HepG2 (cell line): Measurements from ENCODE around the gene SAMD5. TPM values are rescaled to one million over a fixed set of nuclear protein-coding genes. Genes with fewer than 3 reads are reported as not detected.

Experiments
- ATAC-seq: fragments of 200-7000 bp; cut with Tn5 transposase; 3 replicates; pipeline ENCODE4 v1.9.1; 2020; ENCODE audit warnings: mild to moderate bottlenecking, moderate library complexity
- BruUV-seq: library from RNA; stranded (reverse); fragments of 400-500 nt; replicated peaks from 2 replicates; lab custom pipeline; 2021; lab: Mats Ljungman, UMichigan
- CTCF ChIA-PET: fragments of 300-600 bp; formaldehyde crosslinking; extraction: SDS; loops from one replicate; lab custom pipeline; 2021; ENCODE audit warnings: low total read pairs, inconsistent platforms, low intra/inter-chr PET ratio; lab: Yijun Ruan, JAX
- POLR2A ChIA-PET: fragments of 350-600 bp; sonication (Branson Sonifier 250); formaldehyde crosslinking; loops from one replicate; lab custom pipeline; 2020; ENCODE audit warnings: antibody characterized with exemption, inconsistent platforms; lab: Yijun Ruan, JAX
- DNase-seq: peaks from one replicate; pipeline ENCODE4 v3.0.0-alpha.2; 2015; ENCODE audit warnings: low spot score
- FAIRE-seq: peaks from 3 replicates; lab custom pipeline; 2011; peaks lifted over from hg19 to GRCh38; lab: Jason Lieb, UNC
- H2AFZ ChIP-seq: one replicate; pipeline ENCODE4 v1.6.1; 2011; ENCODE audit warnings: low read length, inconsistent platforms
- H3K27ac ChIP-seq: fragments of 300-600 bp; 3 replicates; pipeline ENCODE4 v1.8.0; 2011; ENCODE audit warnings: mixed run types, mild to moderate bottlenecking, mixed read lengths, low read length, inconsistent platforms; ENCODE audit not compliant: insufficient read depth; ENCODE audit errors: extremely low read length
- H3K27me3 ChIP-seq, 2 experiments: fragments of 200-600 bp in 1 of 2; 2 replicates in 1 of 2; 3 replicates in 1 of 2; pipeline versions ENCODE4 v1.6.0 to v1.8.0; 2011; ENCODE audit warnings: low read length in 2 of 2, mild to moderate bottlenecking in 2 of 2, moderate library complexity in 2 of 2, inconsistent platforms in 1 of 2; ENCODE audit not compliant: insufficient read depth in 2 of 2, control insufficient read depth in 1 of 2
- H3K36me3 ChIP-seq, 2 experiments: fragments of 200-600 bp in 1 of 2; replicated peaks in 1 of 2; 2 replicates in 1 of 2; 3 replicates in 1 of 2; pipeline versions ENCODE4 v1.5.1 to v1.8.0; 2011; ENCODE audit warnings: low read length in 2 of 2, inconsistent platforms in 1 of 2; ENCODE audit not compliant: insufficient read depth in 2 of 2, control insufficient read depth in 1 of 2
- H3K4me1 ChIP-seq: 2 replicates; pipeline ENCODE4 v1.5.1; 2012; ENCODE audit warnings: low read length, inconsistent platforms; ENCODE audit not compliant: insufficient read depth
- H3K4me2 ChIP-seq: 2 replicates; pipeline ENCODE4 v1.6.0; 2011; ENCODE audit warnings: low read depth, low read length, inconsistent platforms
- H3K4me3 ChIP-seq, 3 experiments: fragments of 200-600 bp in 1 of 3; sonication (generic), shearing (Covaris generic) in 1 of 3; replicated peaks in 1 of 3; 2 replicates each; pipeline ENCODE4 v1.5.1; 2011 to 2016; ENCODE audit warnings: low read length in 3 of 3, inconsistent platforms in 2 of 3, low read depth in 2 of 3, mild to moderate bottlenecking in 2 of 3, control low read depth in 1 of 3, mixed read lengths in 1 of 3; ENCODE audit not compliant: insufficient read depth in 1 of 3
- H3K79me2 ChIP-seq: one replicate; pipeline ENCODE4 v1.6.1; 2011; ENCODE audit warnings: low read length, inconsistent platforms; ENCODE audit not compliant: insufficient read depth
- H3K9ac ChIP-seq: 2 replicates; pipeline ENCODE4 v1.6.0; 2011; ENCODE audit warnings: mild to moderate bottlenecking, low read depth, low read length, inconsistent platforms; ENCODE audit not compliant: insufficient read depth
- H3K9me3 ChIP-seq: 2 replicates; pipeline ENCODE4 v1.5.1; 2012; ENCODE audit warnings: mild to moderate bottlenecking, low read length
- H4K20me1 ChIP-seq: 2 replicates; pipeline ENCODE4 v1.6.0; 2011; ENCODE audit warnings: inconsistent platforms, mild to moderate bottlenecking, low read length, moderate library complexity; ENCODE audit not compliant: insufficient read depth
- ADNP ChIP-seq: sonication (generic); formaldehyde crosslinking; IDR thresholded peaks from 2 replicates; pipeline ENCODE4 v1.4.0; 2020; ENCODE audit warnings: missing genetic modification reagents
- ATF7 ChIP-seq, 2 experiments: fragments of 450-650 bp in 1 of 2; sonication (generic) in 1 of 2; formaldehyde crosslinking in 1 of 2; IDR thresholded peaks; 2 replicates each; pipeline versions ENCODE4 v1.4.0 to v1.6.1; 2016 to 2020; ENCODE audit warnings: antibody characterized with exemption in 1 of 2, mild to moderate bottlenecking in 1 of 2, missing genetic modification reagents in 1 of 2
- CREB1 ChIP-seq, 2 experiments: fragments of 450-650 bp in 1 of 2; IDR thresholded peaks; 2 replicates each; pipeline ENCODE4 v1.6.1; 2016 to 2017; ENCODE audit warnings: control low read depth in 1 of 2, mild to moderate bottlenecking in 1 of 2, missing compliant biosample characterization in 1 of 2, missing genetic modification characterization in 1 of 2
- EP300 ChIP-seq, 3 experiments: sonication (generic) in 1 of 3; formaldehyde crosslinking in 1 of 3; IDR thresholded peaks; 2 replicates each; pipeline versions ENCODE4 v1.5.1 to v1.6.1; 2011 to 2020; ENCODE audit warnings: low read depth in 2 of 3, low read length in 2 of 3, borderline replicate concordance in 1 of 3, improper control_type of control experiment in 1 of 3, mild to moderate bottlenecking in 1 of 3, missing genetic modification reagents in 1 of 3, moderate library complexity in 1 of 3
- FOSL2 ChIP-seq: sonication (generic); formaldehyde crosslinking; IDR thresholded peaks from 2 replicates; pipeline ENCODE4 v1.4.0; 2020; ENCODE audit warnings: missing genetic modification reagents
- GLI4 ChIP-seq: sonication (generic); formaldehyde crosslinking; IDR thresholded peaks from 2 replicates; pipeline ENCODE4 v1.5.1; 2020; ENCODE audit warnings: missing genetic modification reagents, mild to moderate bottlenecking, moderate library complexity, borderline replicate concordance
- MAFF ChIP-seq: IDR thresholded peaks from 2 replicates; pipeline ENCODE4 v1.6.1; 2011; ENCODE audit warnings: low read depth, low read length, improper control_type of control experiment
- MAFK ChIP-seq, 2 experiments: IDR thresholded peaks in 1 of 2; conservative IDR thresholded peaks in 1 of 2; 2 replicates each; pipeline ENCODE4 v1.6.1; 2011; ENCODE audit warnings: improper control_type of control experiment in 2 of 2, low read length in 2 of 2
- NFE2L2 ChIP-seq: fragments of 150-350 bp; IDR thresholded peaks from 2 replicates; pipeline ENCODE4 v1.6.1; 2014; ENCODE audit warnings: low read length
- TBX2 ChIP-seq: sonication (generic); formaldehyde crosslinking; IDR thresholded peaks from 2 replicates; pipeline ENCODE4 v1.5.0; 2020; ENCODE audit warnings: missing genetic modification reagents, mild to moderate bottlenecking, borderline replicate concordance
- ZFP36L2 ChIP-seq: sonication (generic); formaldehyde crosslinking; IDR thresholded peaks from 2 replicates; pipeline ENCODE4 v1.4.0; 2020; ENCODE audit warnings: missing genetic modification reagents
- ZNF44 ChIP-seq: sonication (generic); formaldehyde crosslinking; IDR thresholded peaks from 2 replicates; pipeline ENCODE4 v1.5.1; 2020; ENCODE audit warnings: mild to moderate bottlenecking, missing genetic modification reagents
- ZNF557 ChIP-seq: sonication (generic); formaldehyde crosslinking; IDR thresholded peaks from 2 replicates; pipeline ENCODE4 v1.4.0; 2020; ENCODE audit warnings: missing genetic modification reagents
- ZNF775 ChIP-seq: sonication (generic); formaldehyde crosslinking; IDR thresholded peaks from 2 replicates; pipeline ENCODE4 v1.4.0; 2020; ENCODE audit warnings: missing genetic modification reagents, mild to moderate bottlenecking, moderate library complexity, borderline replicate concordance
- WGBS: methylation state at CpG from one replicate; pipeline ENCODE4 v1.1.6; 2017; ENCODE audit warnings: low lambda C conversion rate; 5-methylcytosine and 5-hydroxymethylcytosine counted together
- in situ Hi-C: cut with HindIII; loops from 2 replicates; pipeline ENCODE4 v1.10.0; 2017; ENCODE audit warnings: low pct_unique_long_range_greater_than_20kb; ENCODE audit not compliant: extremely low pct_ligation_motif_present
- intact Hi-C: fragments of 100-400 bp; cut with micrococcal nuclease; formaldehyde crosslinking; loops from one replicate; pipeline ENCODE4 v1.10.0; 2022; ENCODE audit not compliant: unreplicated experiment
- polyA plus RNA-seq, 8 experiments: library from polyadenylated mRNA; depleted of rRNA in 3 of 8; stranded (reverse) in 7 of 8; unstranded in 1 of 8; fragments of >200 nt; fragmentation: Illumina TruSeq in 4 of 8; extraction: Trizol in 4 of 8; gene quantifications; 2 replicates each; pipeline versions ENCODE4 v1.2.1 to v1.2.3, GENCODE V29; 2011 to 2016; ENCODE audit warnings: low read depth in 4 of 8, missing spikeins in 1 of 8, mixed read lengths in 1 of 8; ENCODE audit not compliant: insufficient read depth in 1 of 8
- total RNA-seq, 5 experiments: library from RNA; depleted of rRNA; stranded (reverse); fragments of >200 nt; fragmentation: Illumina TruSeq; extraction: Trizol; gene quantifications; 2 replicates each; pipeline ENCODE4 v1.2.3, GENCODE V29; 2016; ENCODE audit warnings: low read depth in 1 of 5
- TF ChIP-seq, protein P1 (sequence below): sonication (generic); formaldehyde crosslinking; IDR thresholded peaks from 2 replicates; pipeline ENCODE4 v1.4.0; 2020; ENCODE audit warnings: missing genetic modification reagents
- TF ChIP-seq, protein P2 (sequence below): IDR thresholded peaks from 2 replicates; pipeline ENCODE4 v1.6.1; 2016; ENCODE audit warnings: low read depth, control low read depth

SAMD5 gene
- total and polyA plus RNA-seq, 2 of the 13 experiments (the other 11 are each of a cell fraction or from before 2014, with no cell fraction given), result 0.02 to 0.07 TPM

DNA sequence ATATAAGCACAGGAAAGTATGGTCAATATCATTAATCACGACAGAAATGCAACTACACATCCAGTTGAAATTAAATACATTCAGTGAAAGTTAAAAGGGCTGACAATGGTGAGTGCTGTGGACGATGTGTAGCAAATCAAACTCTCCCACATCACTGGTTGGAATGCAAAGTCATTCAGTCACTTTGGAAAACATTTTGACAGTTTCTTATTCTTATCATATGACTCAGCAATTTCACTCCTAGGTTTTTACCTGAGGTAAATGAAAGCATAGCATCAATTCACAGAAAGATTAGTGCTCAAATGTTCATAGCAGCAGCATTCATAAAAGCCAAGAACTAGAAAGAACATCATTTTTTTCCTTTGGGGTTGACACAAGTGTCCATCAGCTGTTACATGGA, 28.6 kb upstream of the SAMD5 start:
- DNase-seq (no peak), ATAC-seq (no peak), FAIRE-seq (no peak)
- Histone ChIP-seq H3K4me2 (no peak overlapping the region), H3K4me3 (no peak overlapping the region), H3K36me3 (no peaks in the 10 kb centered on the region), H2AFZ (no peak overlapping the region), H3K9me3 (no peaks in the 10 kb centered on the region), H4K20me1 (no peaks in the 10 kb centered on the region), H3K27ac (no peak overlapping the region), H3K27me3 (no peaks in the 10 kb centered on the region), H3K9ac (no peak overlapping the region), H3K4me1 (no peaks in the 10 kb centered on the region), H3K79me2 (no peaks in the 10 kb centered on the region)
- WGBS, result 3% methylated on average over 2 of the region's 2 CpGs
- in situ Hi-C loops, result no loop called here
- TF ChIP-seq MAFF, result peak; percentile 78
- TF ChIP-seq CREB1 (IDR thresholded peaks at IDR 0.05), result no peak
- TF ChIP-seq CREB1 (CRISPR knock-in tag; IDR thresholded peaks at IDR 0.05), result no peak
- TF ChIP-seq MAFK (conservative IDR thresholded peaks at IDR 0.05 in 1 of 2, IDR thresholded peaks at IDR 0.05 in 1 of 2; ENCODE audit: low read length in 2 of 2), result peak; percentile 87 to 91
- TF ChIP-seq NFE2L2, result peak; percentile 92
- POLR2A ChIA-PET, result no interaction called here
- CTCF ChIA-PET, result no interaction called here
- intact Hi-C loops, result no loop called here
- BruUV-seq, result no TSS peak

DNA sequence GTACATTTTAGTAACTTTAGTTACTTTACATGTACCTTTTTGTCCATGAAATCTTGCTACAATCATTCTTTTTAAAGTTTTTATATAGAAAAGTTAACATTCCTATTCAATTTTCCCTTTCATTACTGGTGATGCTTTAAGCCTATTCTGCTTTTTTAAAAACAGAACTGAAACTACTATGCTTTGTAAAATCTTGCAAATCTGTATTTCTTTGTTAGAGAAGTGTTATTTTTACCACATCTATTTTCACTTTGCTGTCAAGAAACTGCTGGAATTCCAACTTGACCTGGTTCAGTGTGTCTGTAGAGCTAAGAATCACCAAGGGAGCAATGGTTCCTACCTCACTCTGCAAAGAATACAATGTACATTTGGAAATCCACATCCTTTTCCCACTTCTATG, 21.8 kb upstream of the SAMD5 start:
- ChIA-PET POLR2A (no interaction called here), CTCF (no interaction called here)
- no peak overlapping the region for H2AFZ ChIP-seq
- no peak overlapping the region for H3K4me2 ChIP-seq
- H3K79me2 ChIP-seq, result no peaks in the 10 kb centered on the region
- intact Hi-C loops (no loop called here), in situ Hi-C loops (no loop called here)
- H3K27me3 ChIP-seq, result 0 out of 5 replicates have a peak, but pooled peaks cover 0 to 3% of the 10 kb centered on the region in 2 experiments
- H3K36me3 ChIP-seq, result no peaks in the 10 kb centered on the region
- DNase-seq (no peak), FAIRE-seq (no peak), ATAC-seq (no peak)
- no peak overlapping the region for H3K27ac ChIP-seq
- BruUV-seq, result no TSS peak
- no peaks in the 10 kb centered on the region for H3K9me3 ChIP-seq
- H4K20me1 ChIP-seq, result no peaks in the 10 kb centered on the region
- no peak overlapping the region for H3K4me3 ChIP-seq
- H3K9ac ChIP-seq, result no peak overlapping the region
- H3K4me1 ChIP-seq, result no peaks in the 10 kb centered on the region
- TF ChIP-seq ZFP36L2 (CRISPR knock-in tag) (no peak), EP300 (IDR thresholded peaks at IDR 0.05; ENCODE audit: low read depth in 2 of 2, low read length in 2 of 2) (no peak), EP300 (CRISPR knock-in tag; IDR thresholded peaks at IDR 0.05; ENCODE audit: borderline replicate concordance) (no peak), FOSL2 (CRISPR knock-in tag) (no peak), ADNP (CRISPR knock-in tag) (no peak), ZNF44 (CRISPR knock-in tag) (no peak), ATF7 (IDR thresholded peaks at IDR 0.05) (no peak), ATF7 (CRISPR knock-in tag; IDR thresholded peaks at IDR 0.05) (no peak), CREB1 (IDR thresholded peaks at IDR 0.05) (no peak), CREB1 (CRISPR knock-in tag; IDR thresholded peaks at IDR 0.05) (no peak), ZNF557 (CRISPR knock-in tag) (no peak), GLI4 (CRISPR knock-in tag) (no peak), TBX2 (CRISPR knock-in tag) (no peak), ZNF775 (CRISPR knock-in tag) (no peak)
- TF ChIP-seq, protein P1, sequence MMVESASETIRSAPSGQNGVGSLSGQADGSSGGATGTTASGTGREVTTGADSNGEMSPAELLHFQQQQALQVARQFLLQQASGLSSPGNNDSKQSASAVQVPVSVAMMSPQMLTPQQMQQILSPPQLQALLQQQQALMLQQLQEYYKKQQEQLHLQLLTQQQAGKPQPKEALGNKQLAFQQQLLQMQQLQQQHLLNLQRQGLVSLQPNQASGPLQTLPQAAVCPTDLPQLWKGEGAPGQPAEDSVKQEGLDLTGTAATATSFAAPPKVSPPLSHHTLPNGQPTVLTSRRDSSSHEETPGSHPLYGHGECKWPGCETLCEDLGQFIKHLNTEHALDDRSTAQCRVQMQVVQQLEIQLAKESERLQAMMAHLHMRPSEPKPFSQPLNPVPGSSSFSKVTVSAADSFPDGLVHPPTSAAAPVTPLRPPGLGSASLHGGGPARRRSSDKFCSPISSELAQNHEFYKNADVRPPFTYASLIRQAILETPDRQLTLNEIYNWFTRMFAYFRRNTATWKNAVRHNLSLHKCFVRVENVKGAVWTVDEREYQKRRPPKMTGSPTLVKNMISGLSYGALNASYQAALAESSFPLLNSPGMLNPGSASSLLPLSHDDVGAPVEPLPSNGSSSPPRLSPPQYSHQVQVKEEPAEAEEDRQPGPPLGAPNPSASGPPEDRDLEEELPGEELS (CRISPR knock-in tag), result no peak
- TF ChIP-seq, protein P2, sequence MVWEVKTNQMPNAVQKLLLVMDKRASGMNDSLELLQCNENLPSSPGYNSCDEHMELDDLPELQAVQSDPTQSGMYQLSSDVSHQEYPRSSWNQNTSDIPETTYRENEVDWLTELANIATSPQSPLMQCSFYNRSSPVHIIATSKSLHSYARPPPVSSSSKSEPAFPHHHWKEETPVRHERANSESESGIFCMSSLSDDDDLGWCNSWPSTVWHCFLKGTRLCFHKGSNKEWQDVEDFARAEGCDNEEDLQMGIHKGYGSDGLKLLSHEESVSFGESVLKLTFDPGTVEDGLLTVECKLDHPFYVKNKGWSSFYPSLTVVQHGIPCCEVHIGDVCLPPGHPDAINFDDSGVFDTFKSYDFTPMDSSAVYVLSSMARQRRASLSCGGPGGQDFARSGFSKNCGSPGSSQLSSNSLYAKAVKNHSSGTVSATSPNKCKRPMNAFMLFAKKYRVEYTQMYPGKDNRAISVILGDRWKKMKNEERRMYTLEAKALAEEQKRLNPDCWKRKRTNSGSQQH (CRISPR knock-in tag), result no peak
